HL-60/S4 (cell line): ENCODE data around the gene APP.

Experiments used
- in situ Hi-C: fragments of 300-500 bp; cut with MboI; formaldehyde crosslinking; loops from 2 replicates; pipeline ENCODE4 v1.14.3; 2022; ENCODE audit warnings: low sequenced_read_pairs

APP gene

GRCh38 chr21:25885405-25885804 lies 285.2 kb downstream of the APP start:
- in situ Hi-C loops: loop anchor here (25.0 kb wide), 1 partner anchor 827 kb away; no protein-coding TSS in a partner anchor

- in situ Hi-C loops: loop anchor here (25.0 kb wide), 1 partner anchor 828 kb away; no protein-coding TSS in a partner anchor
Observed at GRCh38 chr21:25884311-25884710, 286.3 kb downstream of the APP start.

- in situ Hi-C loops: loop anchor here (25.0 kb wide), 1 partner anchor 831 kb away; no protein-coding TSS in a partner anchor
Observed at GRCh38 chr21:25881524-25882376, 288.8 kb downstream of the APP start.

GRCh38 chr21:25879203-25879602 lies 291.4 kb downstream of the APP start:
- in situ Hi-C loops: loop anchor here (25.0 kb wide), 1 partner anchor 833 kb away; no protein-coding TSS in a partner anchor

GRCh38 chr21:25878344-25878743 lies 292.2 kb downstream of the APP start:
- in situ Hi-C loops: loop anchor here (25.0 kb wide), 1 partner anchor 834 kb away; no protein-coding TSS in a partner anchor

- in situ Hi-C loops: loop anchor here (25.0 kb wide), 1 partner anchor 260 kb away; the partner anchor contains the start of gene MRPL39
Observed at GRCh38 chr21:25872271-25872670, 298.3 kb downstream of the APP start.

GRCh38 chr21:25871566-25871965 lies 299.0 kb downstream of the APP start:
- in situ Hi-C loops: loop anchor here (25.0 kb wide), 1 partner anchor 259 kb away; the partner anchor contains the start of gene MRPL39

GRCh38 chr21:25870084-25870483 lies 300.5 kb downstream of the APP start:
- in situ Hi-C loops: loop anchor here (25.0 kb wide), 1 partner anchor 258 kb away; the partner anchor contains the start of gene MRPL39

GRCh38 chr21:25867061-25867460 lies 303.5 kb downstream of the APP start:
- in situ Hi-C loops: loop anchor here (25.0 kb wide), 1 partner anchor 255 kb away; the partner anchor contains the start of gene MRPL39

GRCh38 chr21:25863747-25864146 lies 306.8 kb downstream of the APP start:
- in situ Hi-C loops: loop anchor here (25.0 kb wide), 1 partner anchor 251 kb away; the partner anchor contains the start of gene MRPL39

GRCh38 chr21:25863031-25863430 lies 307.5 kb downstream of the APP start:
- in situ Hi-C loops: loop anchor here (25.0 kb wide), 1 partner anchor 251 kb away; the partner anchor contains the start of gene MRPL39

GRCh38 chr21:25862596-25862995 lies 308.0 kb downstream of the APP start:
- in situ Hi-C loops: loop anchor here (25.0 kb wide), 1 partner anchor 250 kb away; the partner anchor contains the start of gene MRPL39

- in situ Hi-C loops: loop anchor here (25.0 kb wide), 1 partner anchor 250 kb away; the partner anchor contains the start of gene MRPL39
Observed at GRCh38 chr21:25862112-25862511, 308.5 kb downstream of the APP start.

GRCh38 chr21:25859235-25859929 lies 311.2 kb downstream of the APP start:
- in situ Hi-C loops: loop anchor here (25.0 kb wide), 1 partner anchor 247 kb away; the partner anchor contains the start of gene MRPL39

- in situ Hi-C loops: loop anchor here (25.0 kb wide), 1 partner anchor 246 kb away; the partner anchor contains the start of gene MRPL39
Observed at GRCh38 chr21:25858325-25858724, 312.2 kb downstream of the APP start.

GRCh38 chr21:25857308-25858074 lies 313.1 kb downstream of the APP start:
- in situ Hi-C loops: loop anchor here (25.0 kb wide), 1 partner anchor 245 kb away; the partner anchor contains the start of gene MRPL39

- in situ Hi-C loops: loop anchor here (25.0 kb wide), 1 partner anchor 243 kb away; the partner anchor contains the start of gene MRPL39
Observed at GRCh38 chr21:25855576-25855975, 315.0 kb downstream of the APP start.

GRCh38 chr21:25850126-25850842 lies 320.3 kb downstream of the APP start:
- in situ Hi-C loops: loop anchor here (25.0 kb wide), 1 partner anchor 238 kb away; the partner anchor contains the start of gene MRPL39

GRCh38 chr21:25848309-25848708 lies 322.3 kb downstream of the APP start:
- in situ Hi-C loops: no loop called here
